Measurements from ENCODE around the gene KIAA0232. TPM values are rescaled to one million over a fixed set of nuclear protein-coding genes. Genes with fewer than 3 reads are reported as not detected.
"Not testable (repeated sequence)": the region's sequence is repeated elsewhere in the genome, so short reads cannot be mapped to it uniquely, and the experiment has no call there.

The KIAA0232 gene
- polyA plus RNA-seq, 1 experiment: 25.0 TPM

DNA sequence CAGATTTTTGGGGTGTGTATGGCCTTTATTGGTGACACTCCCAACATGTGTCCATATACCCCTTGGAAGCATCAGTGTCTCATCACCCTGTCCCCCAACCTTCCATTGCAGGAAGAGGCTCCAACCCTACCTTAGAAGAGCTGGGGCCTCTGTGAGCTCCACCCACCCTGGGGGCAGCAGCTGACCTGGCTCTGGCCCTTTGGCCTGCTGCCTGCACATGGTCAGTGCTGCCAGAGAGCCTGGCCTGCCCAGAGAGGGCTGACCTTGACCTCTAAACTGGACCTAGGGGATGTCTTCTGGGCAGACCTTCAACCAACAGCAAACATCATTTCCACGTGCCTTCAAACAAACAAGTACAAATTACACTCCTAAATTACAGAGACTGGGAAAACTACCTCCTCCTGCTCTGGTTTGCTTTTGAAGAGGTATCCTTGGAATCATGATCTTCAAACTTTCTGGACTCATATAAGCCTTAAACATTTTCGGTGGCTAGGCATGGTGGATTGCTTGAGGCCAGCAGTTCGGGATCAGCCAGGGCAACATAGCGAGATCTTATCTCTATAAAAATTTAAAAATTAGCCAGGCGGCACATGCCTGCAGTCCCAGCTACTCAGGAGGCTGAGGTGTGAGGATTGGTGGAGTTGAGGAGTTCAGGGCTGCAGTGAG is 27.3 kb upstream of the KIAA0232 start:
- DNase-seq (ENCODE audit: low read depth, low spot score): no peak
- ChIA-PET CTCF (no interaction called here), POLR2A (interaction anchor here (0.6 kb wide), 1 partner anchor 191 kb away, joined by 8 read pairs; no protein-coding TSS in a partner anchor)
- Histone ChIP-seq H3K4me3 (ENCODE audit: low read depth, low read length) (no peak overlapping the region), H3K9me3 (ENCODE audit: control insufficient read depth, insufficient read depth, low read length) (no peaks in the 10 kb centered on the region; the same call in 1 of the 2 replicates), H3K27ac (ENCODE audit: low read depth, low read length) (no peak overlapping the region), H3K27me3 (ENCODE audit: control insufficient read depth, insufficient read depth, low read length) (no peaks in the 10 kb centered on the region)
- TF ChIP-seq, protein P1, sequence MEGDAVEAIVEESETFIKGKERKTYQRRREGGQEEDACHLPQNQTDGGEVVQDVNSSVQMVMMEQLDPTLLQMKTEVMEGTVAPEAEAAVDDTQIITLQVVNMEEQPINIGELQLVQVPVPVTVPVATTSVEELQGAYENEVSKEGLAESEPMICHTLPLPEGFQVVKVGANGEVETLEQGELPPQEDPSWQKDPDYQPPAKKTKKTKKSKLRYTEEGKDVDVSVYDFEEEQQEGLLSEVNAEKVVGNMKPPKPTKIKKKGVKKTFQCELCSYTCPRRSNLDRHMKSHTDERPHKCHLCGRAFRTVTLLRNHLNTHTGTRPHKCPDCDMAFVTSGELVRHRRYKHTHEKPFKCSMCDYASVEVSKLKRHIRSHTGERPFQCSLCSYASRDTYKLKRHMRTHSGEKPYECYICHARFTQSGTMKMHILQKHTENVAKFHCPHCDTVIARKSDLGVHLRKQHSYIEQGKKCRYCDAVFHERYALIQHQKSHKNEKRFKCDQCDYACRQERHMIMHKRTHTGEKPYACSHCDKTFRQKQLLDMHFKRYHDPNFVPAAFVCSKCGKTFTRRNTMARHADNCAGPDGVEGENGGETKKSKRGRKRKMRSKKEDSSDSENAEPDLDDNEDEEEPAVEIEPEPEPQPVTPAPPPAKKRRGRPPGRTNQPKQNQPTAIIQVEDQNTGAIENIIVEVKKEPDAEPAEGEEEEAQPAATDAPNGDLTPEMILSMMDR (IDR thresholded peaks at IDR 0.05; ENCODE audit: low read depth, low read length): no peak

DNA sequence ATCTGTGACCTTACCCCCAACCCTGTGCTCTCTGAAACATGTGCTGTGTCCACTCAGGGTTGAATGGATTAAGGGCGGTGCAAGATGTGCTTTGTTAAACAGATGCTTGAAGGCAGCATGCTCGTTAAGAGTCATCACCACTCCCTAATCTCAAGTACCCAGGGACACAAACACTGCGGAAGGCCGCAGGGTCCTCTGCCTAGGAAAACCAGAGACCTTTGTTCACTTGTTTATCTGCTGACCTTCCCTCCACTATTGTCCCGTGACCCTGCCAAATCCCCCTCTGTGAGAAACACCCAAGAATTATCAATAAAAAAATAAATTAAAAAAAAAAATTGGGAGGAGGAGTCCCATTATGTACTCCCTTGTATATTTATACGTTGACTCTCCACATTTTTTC is 26.2 kb upstream of the KIAA0232 start:
- H3K27ac ChIP-seq (ENCODE audit: low read depth, low read length); H3K4me3 ChIP-seq (ENCODE audit: low read depth, low read length); DNase-seq (ENCODE audit: low read depth, low spot score); POLR2A ChIA-PET; H3K9me3 ChIP-seq (ENCODE audit: control insufficient read depth, insufficient read depth, low read length); H3K27me3 ChIP-seq (ENCODE audit: control insufficient read depth, insufficient read depth, low read length): not testable (repeated sequence)
- CTCF ChIA-PET: interaction anchor here (1.2 kb wide), 1 partner anchor 117 kb away, joined by 3 read pairs; no protein-coding TSS in a partner anchor

GRCh38 chr4:6758728-6759127 is 23.8 kb upstream of the KIAA0232 start:
- H3K4me3 ChIP-seq (ENCODE audit: low read depth, low read length): no peak overlapping the region
- TF ChIP-seq, protein P1 (IDR thresholded peaks at IDR 0.05; ENCODE audit: low read depth, low read length): no peak
- no peak overlapping the region for H3K27ac ChIP-seq (ENCODE audit: low read depth, low read length)
- POLR2A ChIA-PET: no interaction called here
- CTCF ChIA-PET: no interaction called here
- peaks cover 2% of the 10 kb centered on the region for H3K27me3 ChIP-seq (ENCODE audit: control insufficient read depth, insufficient read depth, low read length)
- H3K9me3 ChIP-seq (ENCODE audit: control insufficient read depth, insufficient read depth, low read length): no peaks in the 10 kb centered on the region; the same call in 1 of the 2 replicates
- DNase-seq (ENCODE audit: low read depth, low spot score): no peak

DNA sequence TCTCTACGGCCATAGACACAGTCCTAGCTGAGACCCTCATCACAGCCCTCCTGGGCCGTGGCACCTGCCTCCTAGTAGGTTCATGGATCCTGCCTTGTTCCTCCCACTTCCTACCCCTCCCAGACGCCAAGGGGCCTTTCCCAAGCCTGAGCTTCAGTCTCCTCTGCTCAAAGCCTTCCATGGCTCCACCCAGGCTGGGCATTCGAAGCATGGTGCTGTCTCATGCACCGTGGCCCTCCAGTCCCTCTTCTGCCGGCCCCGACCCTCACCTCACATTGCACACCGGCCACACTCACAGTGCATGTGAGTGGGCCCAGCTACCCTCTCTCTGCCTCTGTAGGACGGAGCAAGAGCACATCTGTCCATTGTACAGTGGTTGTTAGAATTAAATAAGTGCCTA is 21.7 kb upstream of the KIAA0232 start:
- ChIA-PET POLR2A (interaction anchor here (1.1 kb wide), 1 partner anchor 11 kb away, joined by 5 read pairs; no protein-coding TSS in a partner anchor), CTCF (interaction anchor here (0.5 to 1.2 kb wide), 2 partner anchors 40 to 113 kb away, joined by 3 read pairs; no protein-coding TSS in a partner anchor)
- TF ChIP-seq, protein P1 (IDR thresholded peaks at IDR 0.05; ENCODE audit: low read depth, low read length): no peak
- no peak overlapping the region for H3K27ac ChIP-seq (ENCODE audit: low read depth, low read length)
- H3K27me3 ChIP-seq (ENCODE audit: control insufficient read depth, insufficient read depth, low read length): peaks cover 14% of the 10 kb centered on the region
- no peaks in the 10 kb centered on the region; the same call in 1 of the 2 replicates for H3K9me3 ChIP-seq (ENCODE audit: control insufficient read depth, insufficient read depth, low read length)
- DNase-seq (ENCODE audit: low read depth, low spot score): no peak
- no peak overlapping the region for H3K4me3 ChIP-seq (ENCODE audit: low read depth, low read length)

DNA sequence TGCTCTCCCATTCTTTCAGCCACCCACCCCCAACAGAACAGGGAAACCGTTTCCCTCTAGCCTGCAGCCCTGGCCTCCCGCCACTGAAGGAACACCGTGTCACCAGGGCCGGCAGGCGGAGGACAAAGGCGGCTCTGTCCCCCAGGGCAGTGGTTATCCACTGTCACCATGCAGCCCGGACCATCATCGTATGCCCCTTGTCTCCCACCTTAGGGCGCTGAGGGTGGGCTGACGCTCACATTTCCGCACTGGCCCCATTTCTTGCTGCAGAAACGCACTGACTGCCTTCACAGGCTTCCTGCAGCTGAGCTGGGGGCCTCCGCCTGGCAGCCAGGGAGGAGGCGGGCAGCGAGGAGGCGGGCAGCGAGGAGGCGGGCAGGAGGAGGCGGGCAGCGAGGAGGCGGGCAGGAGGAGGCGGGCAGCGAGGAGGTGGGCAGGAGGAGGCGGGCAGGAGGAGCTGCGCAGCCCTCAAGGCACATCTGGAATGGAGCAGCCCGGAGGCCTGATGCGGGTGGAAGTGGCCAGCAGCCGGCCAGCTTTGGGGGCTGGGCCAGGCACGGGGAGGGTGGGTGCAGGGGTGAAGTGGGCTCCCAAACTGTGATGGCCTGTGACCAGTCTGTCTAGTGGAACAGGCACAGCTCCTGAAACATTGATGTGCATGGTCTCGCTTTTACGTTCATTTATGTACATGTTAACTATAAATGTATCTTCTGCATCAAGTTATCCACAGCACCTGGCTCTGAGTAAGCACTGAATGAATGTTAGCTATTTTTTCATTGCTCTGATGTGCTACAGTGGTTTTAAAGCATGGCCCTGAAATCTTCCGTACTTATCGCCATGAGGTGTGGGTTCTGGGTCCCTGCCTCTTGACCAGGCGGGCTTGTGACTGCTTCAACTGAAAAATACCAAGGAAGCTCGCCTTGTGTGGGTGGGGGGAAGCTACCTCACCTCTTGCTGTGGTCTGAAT is 20.6 kb upstream of the KIAA0232 start:
- POLR2A ChIA-PET: interaction anchor here (1.1 to 1.6 kb wide), 2 partner anchors 12 to 22 kb away, joined by 5 to 6 read pairs; no protein-coding TSS in a partner anchor
- CTCF ChIA-PET: interaction anchor here (0.6 to 1.0 kb wide), 4 partner anchors 112 to 565 kb away, joined by 3 to 4 read pairs (median 4); no protein-coding TSS in a partner anchor
- H3K4me3 ChIP-seq (ENCODE audit: low read depth, low read length): no peak overlapping the region
- no peak overlapping the region for H3K27ac ChIP-seq (ENCODE audit: low read depth, low read length)
- H3K9me3 ChIP-seq (ENCODE audit: control insufficient read depth, insufficient read depth, low read length): no peaks in the 10 kb centered on the region; the same call in 1 of the 2 replicates
- DNase-seq (ENCODE audit: low read depth, low spot score): no peak
- TF ChIP-seq, protein P1 (IDR thresholded peaks at IDR 0.05; ENCODE audit: low read depth, low read length): no peak
- peaks cover 19% of the 10 kb centered on the region for H3K27me3 ChIP-seq (ENCODE audit: control insufficient read depth, insufficient read depth, low read length)
